PC-3 (cell line): ENCODE results near the gene ARHGEF17. TPM values are rescaled to one million over a fixed set of nuclear protein-coding genes. Genes with fewer than 3 reads are reported as not detected.

ENCODE experiments used
- ATAC-seq: fragments of 200-7000 bp; cut with Tn5 transposase; 2 replicates; pipeline ENCODE4 v1.9.1; 2020; ENCODE audit warnings: mild to moderate bottlenecking, moderate library complexity
- BruUV-seq: library from RNA; stranded (reverse); fragments of 400-500 nt; replicated peaks from 2 replicates; lab custom pipeline; 2021; lab: Mats Ljungman, UMichigan
- CTCF ChIA-PET: fragments of 300-600 bp; sonication (Branson Sonifier 250); formaldehyde crosslinking; loops from one replicate; lab custom pipeline; 2022; ENCODE audit warnings: antibody characterized with exemption; lab: Charles Lee
- POLR2A ChIA-PET: fragments of 300-600 bp; sonication (Branson Sonifier 250); formaldehyde crosslinking; loops from one replicate; lab custom pipeline; 2022; ENCODE audit warnings: antibody characterized with exemption; ENCODE audit not compliant: unreplicated experiment; lab: Charles Lee
- DNase-seq: peaks from one replicate; pipeline ENCODE4 v3.0.0-alpha.2; 2015
- H2AFZ ChIP-seq: fragments of 300-600 bp; sonication (generic); 2 replicates; pipeline ENCODE4 v1.6.0; 2016; ENCODE audit warnings: antibody characterized with exemption, low read length
- H3F3A ChIP-seq: fragments of 300-600 bp; sonication (generic); one replicate; pipeline ENCODE4 v1.6.0; 2017; ENCODE audit warnings: antibody characterized with exemption, low read length, control low read depth, mild to moderate bottlenecking; ENCODE audit not compliant: unreplicated experiment
- H3K27ac ChIP-seq: fragments of 300-600 bp; sonication (generic); 2 replicates; pipeline ENCODE4 v1.5.1; 2016; ENCODE audit warnings: mild to moderate bottlenecking, low read length
- H3K27me3 ChIP-seq: fragments of 300-600 bp; sonication (generic); 2 replicates; pipeline ENCODE4 v1.6.1; 2016; ENCODE audit warnings: low read length, mixed read lengths
- H3K36me3 ChIP-seq: fragments of 300-600 bp; sonication (generic); 2 replicates; pipeline ENCODE4 v1.6.1; 2016; ENCODE audit warnings: low read depth, mixed run types, low read length, mixed read lengths
- H3K4me1 ChIP-seq: fragments of 300-600 bp; sonication (generic); 2 replicates; pipeline ENCODE4 v1.5.1; 2016; ENCODE audit warnings: low read length; ENCODE audit not compliant: insufficient read depth
- H3K4me2 ChIP-seq: fragments of 300-600 bp; sonication (generic); 2 replicates; pipeline ENCODE4 v1.6.0; 2016; ENCODE audit warnings: low read length
- H3K4me3 ChIP-seq: fragments of 300-600 bp; sonication (generic); 2 replicates; pipeline ENCODE4 v1.5.1; 2016; ENCODE audit warnings: mild to moderate bottlenecking, low read length, mixed read lengths
- H3K79me2 ChIP-seq: fragments of 300-600 bp; sonication (generic); 2 replicates; pipeline ENCODE4 v1.6.1; 2017; ENCODE audit warnings: low read length, mixed read lengths
- H3K9ac ChIP-seq: fragments of 300-600 bp; sonication (generic); 2 replicates; pipeline ENCODE4 v1.6.0; 2016; ENCODE audit warnings: mild to moderate bottlenecking, low read length
- H3K9me2 ChIP-seq: fragments of 300-600 bp; sonication (generic); replicated peaks from 2 replicates; pipeline ENCODE4 v1.6.1; 2016; ENCODE audit warnings: mixed run types, low read length, mixed read lengths
- H3K9me3 ChIP-seq: fragments of 300-600 bp; sonication (generic); 2 replicates; pipeline ENCODE4 v1.6.1; 2016; ENCODE audit warnings: low read length, mixed read lengths
- H4K20me1 ChIP-seq: fragments of 300-600 bp; sonication (generic); 2 replicates; pipeline ENCODE4 v1.6.1; 2016; ENCODE audit warnings: low read length, mixed read lengths
- EZH2 ChIP-seq: fragments of 300-600 bp; sonication (generic); IDR thresholded peaks from one replicate; pipeline ENCODE4 v1.6.1; 2017; ENCODE audit warnings: antibody characterized with exemption, mild to moderate bottlenecking, low read length; ENCODE audit not compliant: unreplicated experiment
- EZH2phosphoT487 ChIP-seq: fragments of 300-600 bp; sonication (generic); IDR thresholded peaks from 2 replicates; pipeline ENCODE4 v1.6.1; 2018; ENCODE audit warnings: mild to moderate bottlenecking, antibody characterized with exemption, low read length, borderline replicate concordance
- intact Hi-C: fragments of 100-400 bp; cut with micrococcal nuclease; formaldehyde crosslinking; loops from 2 replicates; pipeline ENCODE4 v1.9.0; 2023
- total RNA-seq: library from RNA; depleted of rRNA; stranded (reverse); fragments of >200 nt; gene quantifications from 2 replicates; pipeline ENCODE4 v1.2.3, GENCODE V29; 2014
- TF ChIP-seq, protein P1 (sequence below): fragments of 300-600 bp; sonication (generic); conservative IDR thresholded peaks from 2 replicates; pipeline ENCODE4 v1.5.1; 2017; ENCODE audit warnings: antibody characterized with exemption, low read depth, mild to moderate bottlenecking, low read length

The ARHGEF17 gene
- total RNA-seq, 1 experiment from 2014 or later = 6.2 TPM

GRCh38 chr11:73331138-73331916 is 23.3 kb downstream of the ARHGEF17 start:
- no TSS peak for BruUV-seq
- Histone ChIP-seq H3K9me2 (no peaks in the 10 kb centered on the region), H3K4me1 (peaks cover 23% of the 10 kb centered on the region), H3K4me2 (no peak overlapping the region), H3F3A (no peaks in the 10 kb centered on the region), H3K9ac (no peak overlapping the region), H3K79me2 (no peaks in the 10 kb centered on the region), H4K20me1 (no peaks in the 10 kb centered on the region), H3K4me3 (no peak overlapping the region), H3K9me3 (no peaks in the 10 kb centered on the region), H3K27ac (no peak overlapping the region), H3K27me3 (no peaks in the 10 kb centered on the region), H2AFZ (no peak overlapping the region), H3K36me3 (no peaks in the 10 kb centered on the region)
- ATAC-seq = no peak
- TF ChIP-seq EZH2phosphoT487 = no peak
- no peak for TF ChIP-seq EZH2
- TF ChIP-seq, protein P1, sequence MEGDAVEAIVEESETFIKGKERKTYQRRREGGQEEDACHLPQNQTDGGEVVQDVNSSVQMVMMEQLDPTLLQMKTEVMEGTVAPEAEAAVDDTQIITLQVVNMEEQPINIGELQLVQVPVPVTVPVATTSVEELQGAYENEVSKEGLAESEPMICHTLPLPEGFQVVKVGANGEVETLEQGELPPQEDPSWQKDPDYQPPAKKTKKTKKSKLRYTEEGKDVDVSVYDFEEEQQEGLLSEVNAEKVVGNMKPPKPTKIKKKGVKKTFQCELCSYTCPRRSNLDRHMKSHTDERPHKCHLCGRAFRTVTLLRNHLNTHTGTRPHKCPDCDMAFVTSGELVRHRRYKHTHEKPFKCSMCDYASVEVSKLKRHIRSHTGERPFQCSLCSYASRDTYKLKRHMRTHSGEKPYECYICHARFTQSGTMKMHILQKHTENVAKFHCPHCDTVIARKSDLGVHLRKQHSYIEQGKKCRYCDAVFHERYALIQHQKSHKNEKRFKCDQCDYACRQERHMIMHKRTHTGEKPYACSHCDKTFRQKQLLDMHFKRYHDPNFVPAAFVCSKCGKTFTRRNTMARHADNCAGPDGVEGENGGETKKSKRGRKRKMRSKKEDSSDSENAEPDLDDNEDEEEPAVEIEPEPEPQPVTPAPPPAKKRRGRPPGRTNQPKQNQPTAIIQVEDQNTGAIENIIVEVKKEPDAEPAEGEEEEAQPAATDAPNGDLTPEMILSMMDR = no peak
- CTCF ChIA-PET = interaction anchor here (0.6 to 1.0 kb wide), 2 partner anchors 9 to 24 kb away, joined by 4 to 11 read pairs; no protein-coding TSS in a partner anchor
- no peak for DNase-seq
- intact Hi-C loops = no loop called here
- POLR2A ChIA-PET = no interaction called here

DNA sequence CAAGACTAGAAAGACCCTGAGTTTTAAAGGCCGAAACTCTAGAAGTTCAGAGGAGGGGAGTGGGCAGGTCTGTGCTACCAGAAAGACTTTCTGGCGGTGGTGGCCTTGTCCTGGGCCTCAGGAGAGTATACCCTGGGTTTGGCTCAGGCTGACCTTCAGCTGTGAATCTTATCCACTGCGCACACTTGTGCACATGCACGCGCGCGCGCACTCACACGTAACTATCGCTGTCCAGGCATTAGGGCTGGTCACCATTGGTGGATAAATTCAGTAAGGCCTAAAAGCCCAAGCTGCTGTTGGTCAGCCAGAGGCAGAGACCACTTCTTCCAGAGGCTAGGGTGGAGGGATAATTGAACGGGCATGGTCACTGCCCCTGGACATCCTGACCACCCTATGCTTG is 25.1 kb downstream of the ARHGEF17 start:
- H3K9me3 ChIP-seq = no peaks in the 10 kb centered on the region
- intact Hi-C loops = no loop called here
- no peak overlapping the region for H3K4me2 ChIP-seq
- H3K4me1 ChIP-seq = peaks cover 13% of the 10 kb centered on the region
- no TSS peak for BruUV-seq
- no peaks in the 10 kb centered on the region for H3K36me3 ChIP-seq
- H3K9me2 ChIP-seq = no peaks in the 10 kb centered on the region
- no peaks in the 10 kb centered on the region for H3K79me2 ChIP-seq
- no peaks in the 10 kb centered on the region for H3F3A ChIP-seq
- no peaks in the 10 kb centered on the region for H4K20me1 ChIP-seq
- H3K27me3 ChIP-seq = no peaks in the 10 kb centered on the region
- ChIA-PET POLR2A (no interaction called here), CTCF (no interaction called here)
- no peak overlapping the region for H3K9ac ChIP-seq
- DNase-seq (no peak), ATAC-seq (no peak)
- H2AFZ ChIP-seq = no peak overlapping the region
- H3K4me3 ChIP-seq = no peak overlapping the region
- TF ChIP-seq EZH2 = no peak
- no peak for TF ChIP-seq EZH2phosphoT487
- TF ChIP-seq, protein P1 = no peak
- H3K27ac ChIP-seq = no peak overlapping the region
